Peyer's patch (tissue), 4 donors: Measurements from ENCODE around the gene CERKL. TPM values are rescaled to one million over a fixed set of nuclear protein-coding genes. Genes with fewer than 3 reads are reported as not detected.

Experiments
- DNase-seq, 3 donors: peaks; one replicate each; pipeline ENCODE4 v3.0.0-alpha.2; 2017 to 2019
- H3K27ac ChIP-seq, 4 donors: fragments of 200-600 bp; sonication (generic); one replicate each; pipeline ENCODE4 v1.5.1; 2016 to 2019
- H3K27me3 ChIP-seq, 2 donors: fragments of 200-600 bp; sonication (generic); one replicate each; pipeline ENCODE4 v1.5.1; 2019
- H3K36me3 ChIP-seq, 3 donors: fragments of 200-600 bp; sonication (generic); one replicate each; pipeline ENCODE4 v1.5.1; 2016 to 2019
- H3K4me1 ChIP-seq, 4 donors: fragments of 200-600 bp; sonication (generic); one replicate each; pipeline ENCODE4 v1.5.1; 2016 to 2019
- H3K4me3 ChIP-seq, 4 donors: fragments of 200-600 bp; sonication (generic); 1 replicate in 3 of 4; 2 replicates in 1 of 4; pipeline ENCODE4 v1.5.1; 2016 to 2019; ENCODE audit warnings: mild to moderate bottlenecking in 1 of 4
- H3K9me3 ChIP-seq, 4 donors: fragments of 200-600 bp; sonication (generic); one replicate each; pipeline ENCODE4 v1.5.1; 2016 to 2019; ENCODE audit warnings: mild to moderate bottlenecking in 1 of 4
- POLR2A ChIP-seq, 2 donors: fragments of 450-650 bp; IDR thresholded peaks; one replicate each; pipeline ENCODE4 v1.5.1; 2017; ENCODE audit warnings: antibody characterized with exemption in 2 of 2, mild to moderate bottlenecking in 2 of 2, moderate library complexity in 2 of 2
- total RNA-seq, 4 donors: library from RNA; depleted of rRNA; stranded (reverse); fragments of >200 nt; gene quantifications; one replicate each; pipeline ENCODE4 v1.1.0, GENCODE V29; 2016
- TF ChIP-seq, protein P1 (sequence below), 6 experiments: fragments of 450-650 bp in 4 of 6; fragments of 200-600 bp in 2 of 6; sonication (generic) in 1 of 6; IDR thresholded peaks; one replicate each; pipeline ENCODE4 v1.5.1; 2017 to 2019; ENCODE audit warnings: antibody characterized with exemption in 6 of 6, mild to moderate bottlenecking in 3 of 6, moderate library complexity in 1 of 6

The CERKL gene
- total RNA-seq, 4 donors from 2014 or later: 1.6 to 5.0 (median 1.7) TPM; not detected in 1

DNA sequence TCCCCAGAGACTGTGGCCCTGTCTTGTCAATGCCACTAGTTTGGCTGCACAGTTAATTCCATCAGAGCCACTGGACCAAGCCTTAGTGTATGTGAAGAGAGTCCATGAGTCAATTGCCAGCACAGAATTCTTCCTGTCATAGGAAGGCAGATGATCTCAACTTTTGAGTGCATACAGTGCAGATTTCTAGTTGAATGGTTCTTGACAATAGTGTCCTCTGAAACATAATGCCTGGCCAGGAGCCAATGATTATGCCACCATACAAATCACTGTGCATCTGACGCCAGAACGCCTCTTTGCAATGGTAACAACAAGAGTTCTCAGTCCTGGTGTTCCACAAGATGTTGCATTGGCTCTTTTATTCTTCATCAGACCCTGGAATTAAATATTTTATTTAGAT, 16.3 kb upstream of the CERKL start:
- H3K27ac ChIP-seq: no peak overlapping the region
- H3K36me3 ChIP-seq: no peaks in the 10 kb centered on the region
- no peaks in the 10 kb centered on the region for H3K4me1 ChIP-seq
- H3K9me3 ChIP-seq: no peaks in the 10 kb centered on the region
- no peak overlapping the region for H3K4me3 ChIP-seq
- no peak for TF ChIP-seq POLR2A (IDR thresholded peaks at IDR 0.05)
- TF ChIP-seq, protein P1, sequence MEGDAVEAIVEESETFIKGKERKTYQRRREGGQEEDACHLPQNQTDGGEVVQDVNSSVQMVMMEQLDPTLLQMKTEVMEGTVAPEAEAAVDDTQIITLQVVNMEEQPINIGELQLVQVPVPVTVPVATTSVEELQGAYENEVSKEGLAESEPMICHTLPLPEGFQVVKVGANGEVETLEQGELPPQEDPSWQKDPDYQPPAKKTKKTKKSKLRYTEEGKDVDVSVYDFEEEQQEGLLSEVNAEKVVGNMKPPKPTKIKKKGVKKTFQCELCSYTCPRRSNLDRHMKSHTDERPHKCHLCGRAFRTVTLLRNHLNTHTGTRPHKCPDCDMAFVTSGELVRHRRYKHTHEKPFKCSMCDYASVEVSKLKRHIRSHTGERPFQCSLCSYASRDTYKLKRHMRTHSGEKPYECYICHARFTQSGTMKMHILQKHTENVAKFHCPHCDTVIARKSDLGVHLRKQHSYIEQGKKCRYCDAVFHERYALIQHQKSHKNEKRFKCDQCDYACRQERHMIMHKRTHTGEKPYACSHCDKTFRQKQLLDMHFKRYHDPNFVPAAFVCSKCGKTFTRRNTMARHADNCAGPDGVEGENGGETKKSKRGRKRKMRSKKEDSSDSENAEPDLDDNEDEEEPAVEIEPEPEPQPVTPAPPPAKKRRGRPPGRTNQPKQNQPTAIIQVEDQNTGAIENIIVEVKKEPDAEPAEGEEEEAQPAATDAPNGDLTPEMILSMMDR (IDR thresholded peaks at IDR 0.05): no peak
- no peak for DNase-seq
- peaks cover 0 to 7% of the 10 kb centered on the region in 2 donors for H3K27me3 ChIP-seq

- no peak for DNase-seq
- TF ChIP-seq, protein P1 (IDR thresholded peaks at IDR 0.05): no peak
- no peak for TF ChIP-seq POLR2A (IDR thresholded peaks at IDR 0.05)
- Histone ChIP-seq H3K4me3 (no peak overlapping the region), H3K4me1 (no peaks in the 10 kb centered on the region), H3K27me3 (peaks cover 0 to under 1% of the 10 kb centered on the region in 2 donors), H3K27ac (no peak overlapping the region), H3K36me3 (no peaks in the 10 kb centered on the region), H3K9me3 (no peaks in the 10 kb centered on the region)
Measured at GRCh38 chr2:181672255-181673008, 15.5 kb upstream of the CERKL start.

- H3K9me3 ChIP-seq: no peaks in the 10 kb centered on the region
- DNase-seq: no peak
- TF ChIP-seq POLR2A (IDR thresholded peaks at IDR 0.05): no peak
- TF ChIP-seq, protein P1 (IDR thresholded peaks at IDR 0.05): no peak
- H3K27me3 ChIP-seq: no peaks in the 10 kb centered on the region
- H3K36me3 ChIP-seq: no peaks in the 10 kb centered on the region
- H3K4me3 ChIP-seq: no peak overlapping the region
- H3K4me1 ChIP-seq: no peaks in the 10 kb centered on the region
- no peak overlapping the region for H3K27ac ChIP-seq
Measured at GRCh38 chr2:181670632-181671031, 13.7 kb upstream of the CERKL start.

DNA sequence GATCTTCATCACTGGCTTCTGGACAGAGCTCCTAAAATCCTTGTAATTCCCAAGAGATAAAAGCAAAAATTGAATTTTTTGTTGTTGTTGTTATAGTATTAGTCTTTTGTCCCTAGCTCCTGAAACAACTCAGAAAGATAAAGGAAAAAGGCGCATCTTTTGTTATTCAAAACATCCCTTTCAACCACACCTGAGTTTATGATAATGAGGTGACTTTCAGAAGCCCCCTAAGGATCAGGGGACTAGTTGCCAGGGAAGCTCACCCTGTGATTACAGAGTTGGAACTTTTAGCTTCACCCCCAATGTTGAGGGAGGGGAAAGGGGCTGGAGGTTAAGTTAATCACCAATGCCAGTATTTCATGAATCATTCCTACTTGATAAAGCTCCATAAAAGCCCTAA, 10.3 kb upstream of the CERKL start:
- H3K4me3 ChIP-seq: no peak overlapping the region
- no peaks in the 10 kb centered on the region for H3K9me3 ChIP-seq
- no peak for DNase-seq
- no peaks in the 10 kb centered on the region for H3K27me3 ChIP-seq
- H3K4me1 ChIP-seq: no peaks in the 10 kb centered on the region
- no peak overlapping the region for H3K27ac ChIP-seq
- TF ChIP-seq, protein P1 (IDR thresholded peaks at IDR 0.05): no peak
- TF ChIP-seq POLR2A (IDR thresholded peaks at IDR 0.05): no peak
- no peaks in the 10 kb centered on the region for H3K36me3 ChIP-seq

DNA sequence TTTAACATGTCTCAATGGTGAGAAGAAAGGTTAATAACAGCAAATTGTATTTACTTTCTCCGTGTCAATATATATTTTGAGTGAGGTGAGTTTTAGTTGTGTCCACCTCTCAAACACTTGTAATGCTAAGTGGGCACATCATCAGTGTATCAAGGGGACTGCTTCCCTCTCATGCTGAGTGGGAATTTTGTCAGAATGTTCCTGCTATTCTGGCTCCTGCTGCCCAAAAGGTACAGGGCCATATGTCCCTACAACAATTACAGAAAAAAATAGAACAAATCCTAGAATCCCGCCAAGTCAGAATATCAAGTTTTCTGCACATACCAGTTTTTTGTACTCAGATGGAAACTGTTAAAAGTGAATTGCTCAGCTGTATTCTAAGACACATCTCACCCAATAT, 5.4 kb upstream of the CERKL start:
- Histone ChIP-seq H3K4me3 (no peak overlapping the region), H3K9me3 (no peaks in the 10 kb centered on the region), H3K4me1 (peaks cover 0 to 3% (median under 1%) of the 10 kb centered on the region in 4 donors), H3K36me3 (no peaks in the 10 kb centered on the region), H3K27me3 (no peaks in the 10 kb centered on the region), H3K27ac (no peak overlapping the region)
- no peak for DNase-seq
- no peak for TF ChIP-seq POLR2A (IDR thresholded peaks at IDR 0.05)
- TF ChIP-seq, protein P1 (IDR thresholded peaks at IDR 0.05): no peak
